Measurements from ENCODE around the gene MAPKAPK2. TPM values are rescaled to one million over a fixed set of nuclear protein-coding genes. Genes with fewer than 3 reads are reported as not detected.

Gene MAPKAPK2
- total RNA-seq (2021; ENCODE audit: unreplicated experiment) (72.4 TPM), Bru-seq, nascent RNA (percentile 75 among the genes with signal in this experiment), BruChase-seq, experiment 1, labeled RNA remaining after a 2-hour chase (percentile 72 among the genes with signal in this experiment), BruChase-seq, experiment 2, labeled RNA remaining after a 6-hour chase (percentile 81 among the genes with signal in this experiment)
- polyA plus RNA-seq (2012; ENCODE audit: insufficient read length) = 52.2 TPM
- long read RNA-seq, partial matches to known transcripts = 3 of 36 reads
- long read RNA-seq, other reads (novel, unspliced or antisense) = 33 of 36 reads

DNA sequence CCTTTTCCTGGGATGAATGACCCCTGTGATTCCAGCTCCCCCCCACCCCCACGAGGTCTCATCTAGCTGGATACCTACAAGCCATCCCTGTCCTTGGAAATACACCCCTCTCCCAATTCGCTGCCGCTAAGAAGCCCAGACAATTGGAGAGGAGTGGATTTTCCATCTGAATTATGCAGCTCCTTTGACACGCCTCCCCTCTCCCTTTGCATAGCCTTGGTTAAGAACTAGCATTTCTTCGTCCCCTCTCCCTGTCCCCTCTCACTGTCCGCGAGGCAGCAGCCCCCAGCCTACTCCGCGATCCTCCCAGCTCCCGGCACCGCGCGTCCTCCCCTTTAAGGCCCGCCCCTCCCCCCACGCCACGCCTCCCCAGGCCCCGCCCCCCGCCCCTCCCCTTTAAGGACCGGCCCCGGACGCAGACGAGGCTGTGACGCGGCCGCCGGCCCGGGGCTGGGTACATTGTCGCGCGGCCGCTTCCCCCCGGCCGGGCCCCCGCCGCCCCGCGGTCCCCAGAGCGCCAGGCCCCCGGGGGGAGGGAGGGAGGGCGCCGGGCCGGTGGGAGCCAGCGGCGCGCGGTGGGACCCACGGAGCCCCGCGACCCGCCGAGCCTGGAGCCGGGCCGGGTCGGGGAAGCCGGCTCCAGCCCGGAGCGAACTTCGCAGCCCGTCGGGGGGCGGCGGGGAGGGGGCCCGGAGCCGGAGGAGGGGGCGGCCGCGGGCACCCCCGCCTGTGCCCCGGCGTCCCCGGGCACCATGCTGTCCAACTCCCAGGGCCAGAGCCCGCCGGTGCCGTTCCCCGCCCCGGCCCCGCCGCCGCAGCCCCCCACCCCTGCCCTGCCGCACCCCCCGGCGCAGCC is at the start of gene MAPKAPK2:
MAPKAPK2 (plus strand) TSS at position 428 of the 856 bp plus-strand sequence; CDS start at position 753, 325 bp downstream.
- no peaks in the 10 kb centered on the region for H3K9me3 ChIP-seq (ENCODE audit: control insufficient read depth, insufficient read depth, low read depth, low read length)
- intact Hi-C loops (cut with micrococcal nuclease; ENCODE audit: unreplicated experiment) = no loop called here
- ATAC-seq (peak; percentile 86), DNase-seq (ENCODE audit: low read depth, low spot score) (no peak)
- TF ChIP-seq SIN3A (IDR thresholded peaks at IDR 0.05; ENCODE audit: borderline replicate concordance, insufficient read depth, low read depth, low read length) (no peak), POLR2AphosphoS5 (IDR thresholded peaks at IDR 0.05; ENCODE audit: low read depth, low read length) (no peak), TCF7L2 (IDR thresholded peaks at IDR 0.05; ENCODE audit: low read depth, low read length) (no peak)
- TF ChIP-seq, protein P1, sequence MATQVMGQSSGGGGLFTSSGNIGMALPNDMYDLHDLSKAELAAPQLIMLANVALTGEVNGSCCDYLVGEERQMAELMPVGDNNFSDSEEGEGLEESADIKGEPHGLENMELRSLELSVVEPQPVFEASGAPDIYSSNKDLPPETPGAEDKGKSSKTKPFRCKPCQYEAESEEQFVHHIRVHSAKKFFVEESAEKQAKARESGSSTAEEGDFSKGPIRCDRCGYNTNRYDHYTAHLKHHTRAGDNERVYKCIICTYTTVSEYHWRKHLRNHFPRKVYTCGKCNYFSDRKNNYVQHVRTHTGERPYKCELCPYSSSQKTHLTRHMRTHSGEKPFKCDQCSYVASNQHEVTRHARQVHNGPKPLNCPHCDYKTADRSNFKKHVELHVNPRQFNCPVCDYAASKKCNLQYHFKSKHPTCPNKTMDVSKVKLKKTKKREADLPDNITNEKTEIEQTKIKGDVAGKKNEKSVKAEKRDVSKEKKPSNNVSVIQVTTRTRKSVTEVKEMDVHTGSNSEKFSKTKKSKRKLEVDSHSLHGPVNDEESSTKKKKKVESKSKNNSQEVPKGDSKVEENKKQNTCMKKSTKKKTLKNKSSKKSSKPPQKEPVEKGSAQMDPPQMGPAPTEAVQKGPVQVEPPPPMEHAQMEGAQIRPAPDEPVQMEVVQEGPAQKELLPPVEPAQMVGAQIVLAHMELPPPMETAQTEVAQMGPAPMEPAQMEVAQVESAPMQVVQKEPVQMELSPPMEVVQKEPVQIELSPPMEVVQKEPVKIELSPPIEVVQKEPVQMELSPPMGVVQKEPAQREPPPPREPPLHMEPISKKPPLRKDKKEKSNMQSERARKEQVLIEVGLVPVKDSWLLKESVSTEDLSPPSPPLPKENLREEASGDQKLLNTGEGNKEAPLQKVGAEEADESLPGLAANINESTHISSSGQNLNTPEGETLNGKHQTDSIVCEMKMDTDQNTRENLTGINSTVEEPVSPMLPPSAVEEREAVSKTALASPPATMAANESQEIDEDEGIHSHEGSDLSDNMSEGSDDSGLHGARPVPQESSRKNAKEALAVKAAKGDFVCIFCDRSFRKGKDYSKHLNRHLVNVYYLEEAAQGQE (IDR thresholded peaks at IDR 0.05; ENCODE audit: insufficient read depth in 1 of 2, low read depth in 2 of 2, low read length in 1 of 2) = no peak
- TF ChIP-seq, protein P2, sequence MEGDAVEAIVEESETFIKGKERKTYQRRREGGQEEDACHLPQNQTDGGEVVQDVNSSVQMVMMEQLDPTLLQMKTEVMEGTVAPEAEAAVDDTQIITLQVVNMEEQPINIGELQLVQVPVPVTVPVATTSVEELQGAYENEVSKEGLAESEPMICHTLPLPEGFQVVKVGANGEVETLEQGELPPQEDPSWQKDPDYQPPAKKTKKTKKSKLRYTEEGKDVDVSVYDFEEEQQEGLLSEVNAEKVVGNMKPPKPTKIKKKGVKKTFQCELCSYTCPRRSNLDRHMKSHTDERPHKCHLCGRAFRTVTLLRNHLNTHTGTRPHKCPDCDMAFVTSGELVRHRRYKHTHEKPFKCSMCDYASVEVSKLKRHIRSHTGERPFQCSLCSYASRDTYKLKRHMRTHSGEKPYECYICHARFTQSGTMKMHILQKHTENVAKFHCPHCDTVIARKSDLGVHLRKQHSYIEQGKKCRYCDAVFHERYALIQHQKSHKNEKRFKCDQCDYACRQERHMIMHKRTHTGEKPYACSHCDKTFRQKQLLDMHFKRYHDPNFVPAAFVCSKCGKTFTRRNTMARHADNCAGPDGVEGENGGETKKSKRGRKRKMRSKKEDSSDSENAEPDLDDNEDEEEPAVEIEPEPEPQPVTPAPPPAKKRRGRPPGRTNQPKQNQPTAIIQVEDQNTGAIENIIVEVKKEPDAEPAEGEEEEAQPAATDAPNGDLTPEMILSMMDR (IDR thresholded peaks at IDR 0.05) = no peak
- no peaks in the 10 kb centered on the region; the same call in 1 of the 2 replicates for H3K36me3 ChIP-seq (ENCODE audit: control insufficient read depth, insufficient read depth, low read length)
- H3K27ac ChIP-seq (ENCODE audit: low read length) = peak within 1 kb of the TSS; percentile 86
- no TSS peak for BruUV-seq (replicated peaks)
- peak within 1 kb of the TSS; percentile 84 to 87 for H3K4me3 ChIP-seq (ENCODE audit: low read depth in 2 of 2, low read length in 2 of 2)
- peaks cover 13% of the 10 kb centered on the region for H3K27me3 ChIP-seq (ENCODE audit: control insufficient read depth, insufficient read depth, low read length)
- CTCF ChIA-PET = no interaction called here
- H3K4me1 ChIP-seq (ENCODE audit: control insufficient read depth, insufficient read depth, low read length) = peaks cover 28% of the 10 kb centered on the region
- POLR2A ChIA-PET = interaction anchor here (0.6 to 0.7 kb wide), 2 partner anchors 22 to 72 kb away, joined by 3 to 4 read pairs; no protein-coding TSS in a partner anchor
- in situ Hi-C loops (cut with HindIII; ENCODE audit: low pct_unique_long_range_greater_than_20kb, low sequenced_read_pairs) = no loop called here

DNA sequence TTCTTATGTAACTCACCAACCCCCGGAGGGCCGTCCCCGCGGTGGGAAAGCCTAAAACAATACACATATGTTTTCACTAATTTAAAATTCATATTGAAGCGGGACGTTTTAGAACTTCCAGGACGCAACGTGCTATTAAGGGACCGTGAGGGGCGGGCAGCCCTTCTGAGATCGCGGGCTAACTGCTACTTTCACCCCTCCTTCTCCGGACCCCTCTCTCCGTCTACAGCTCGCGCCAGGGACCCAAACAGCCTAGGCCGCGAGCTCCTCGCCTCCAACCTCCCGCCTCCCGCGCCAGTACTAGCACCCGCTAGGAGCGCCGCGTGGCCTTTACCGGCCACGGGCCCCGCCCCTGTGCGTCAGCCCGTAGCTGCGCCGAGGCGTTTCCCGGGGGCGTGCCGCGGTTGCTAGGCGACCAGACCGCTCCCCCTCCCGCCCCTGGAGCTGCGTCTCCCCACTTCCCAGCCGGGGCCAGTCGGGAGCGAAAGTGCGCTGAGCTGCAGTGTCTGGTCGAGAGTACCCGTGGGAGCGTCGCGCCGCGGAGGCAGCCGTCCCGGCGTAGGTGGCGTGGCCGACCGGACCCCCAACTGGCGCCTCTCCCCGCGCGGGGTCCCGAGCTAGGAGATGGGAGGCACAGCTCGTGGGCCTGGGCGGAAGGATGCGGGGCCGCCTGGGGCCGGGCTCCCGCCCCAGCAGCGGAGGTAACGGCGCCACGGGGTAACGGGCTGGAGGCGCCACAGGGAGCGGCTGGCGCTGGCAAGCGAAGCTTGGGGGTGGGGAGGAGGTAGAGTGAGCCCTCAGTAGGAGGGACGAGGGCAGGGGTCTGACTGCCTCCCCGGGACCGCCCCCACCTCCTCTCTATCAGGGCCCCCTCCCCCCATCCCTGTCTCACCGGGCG is 49.4 kb upstream of the MAPKAPK2 start, which contains the start of gene DYRK3:
DYRK3 (plus strand) TSS at position 457 of the 898 bp plus-strand sequence; CDS start at position 625, 168 bp downstream.
- H3K27ac ChIP-seq (ENCODE audit: low read length) = peak within 1 kb of the TSS; percentile 88
- TF ChIP-seq, protein P2 (IDR thresholded peaks at IDR 0.05) = no peak
- TF ChIP-seq, protein P1 (IDR thresholded peaks at IDR 0.05; ENCODE audit: insufficient read depth in 1 of 2, low read depth in 2 of 2, low read length in 1 of 2) = no peak
- TF ChIP-seq TCF7L2 (IDR thresholded peaks at IDR 0.05; ENCODE audit: low read depth, low read length) (no peak), SIN3A (IDR thresholded peaks at IDR 0.05; ENCODE audit: borderline replicate concordance, insufficient read depth, low read depth, low read length) (peak; percentile 82; the same call in 1 of the 2 replicates), POLR2AphosphoS5 (IDR thresholded peaks at IDR 0.05; ENCODE audit: low read depth, low read length) (peak; percentile 84)

More for the DNA sequence above, 49.4 kb upstream of the MAPKAPK2 start, which contains the start of gene DYRK3:
- CTCF ChIA-PET = interaction anchor here (0.6 to 4.2 kb wide), 4 partner anchors 29 to 347 kb away, joined by 3 to 32 read pairs (median 4); no protein-coding TSS in a partner anchor
- Histone ChIP-seq H3K27me3 (ENCODE audit: control insufficient read depth, insufficient read depth, low read length) (no peaks in the 10 kb centered on the region), H3K9me3 (ENCODE audit: control insufficient read depth, insufficient read depth, low read depth, low read length) (no peaks in the 10 kb centered on the region), H3K4me3 (ENCODE audit: low read depth in 2 of 2, low read length in 2 of 2) (peak within 1 kb of the TSS; percentile 91 to 93), H3K4me1 (ENCODE audit: control insufficient read depth, insufficient read depth, low read length) (peaks cover 15% of the 10 kb centered on the region), H3K36me3 (ENCODE audit: control insufficient read depth, insufficient read depth, low read length) (no peaks in the 10 kb centered on the region)
- intact Hi-C loops (cut with micrococcal nuclease; ENCODE audit: unreplicated experiment) = loop anchor here (10.0 kb wide), 2 partner anchors 279 to 349 kb away; no protein-coding TSS in a partner anchor
- DNase-seq (ENCODE audit: low read depth, low spot score) (peak; percentile 50), ATAC-seq (peak; percentile 97)
- POLR2A ChIA-PET = interaction anchor here (0.6 to 1.5 kb wide), 4 partner anchors 10 to 29 kb away, joined by 4 to 5 read pairs (median 4); partner anchors contain the start of gene EIF2D
- in situ Hi-C loops (cut with HindIII; ENCODE audit: low pct_unique_long_range_greater_than_20kb, low sequenced_read_pairs) = no loop called here
- no TSS peak for BruUV-seq (replicated peaks)
